GM23338 (cell line): ENCODE results near the gene P2RX4. TPM values are rescaled to one million over a fixed set of nuclear protein-coding genes. Genes with fewer than 3 reads are reported as not detected.

ENCODE experiments used
- ATAC-seq: fragments of 200-7000 bp; cut with Tn5 transposase; 3 replicates; pipeline ENCODE4 v1.9.1; 2020
- DNase-seq: peaks from one replicate; pipeline ENCODE4 v3.0.0-alpha.2; 2015; ENCODE audit warnings: low spot score
- H2AFZ ChIP-seq: fragments of 200-600 bp; sonication (generic); 2 replicates; pipeline ENCODE4 v1.8.0; 2016; ENCODE audit warnings: antibody characterized with exemption, mild to moderate bottlenecking, moderate library complexity
- H3F3A ChIP-seq: fragments of 200-600 bp; sonication (generic); replicated peaks from 2 replicates; pipeline ENCODE4 v1.8.0; 2017; ENCODE audit warnings: antibody characterized with exemption, mixed run types, low read depth
- H3K27ac ChIP-seq: fragments of 200-600 bp; sonication (generic); 2 replicates; pipeline ENCODE4 v1.6.1; 2016; ENCODE audit warnings: low read depth
- H3K27me3 ChIP-seq: fragments of 200-600 bp; sonication (generic); 2 replicates; pipeline ENCODE4 v1.8.0; 2016; ENCODE audit warnings: mild to moderate bottlenecking, mixed run types, moderate library complexity; ENCODE audit not compliant: insufficient read depth
- H3K36me3 ChIP-seq: fragments of 200-600 bp; sonication (generic); 2 replicates; pipeline ENCODE4 v1.8.0; 2016; ENCODE audit warnings: mild to moderate bottlenecking; ENCODE audit not compliant: insufficient read depth
- H3K4me1 ChIP-seq: fragments of 200-600 bp; sonication (generic); 2 replicates; pipeline ENCODE4 v1.8.0; 2016; ENCODE audit warnings: mild to moderate bottlenecking, moderate library complexity; ENCODE audit not compliant: insufficient read depth
- H3K4me2 ChIP-seq: fragments of 200-600 bp; sonication (generic); 2 replicates; pipeline ENCODE4 v1.7.1; 2017; ENCODE audit warnings: mixed run types
- H3K4me3 ChIP-seq: fragments of 200-600 bp; sonication (generic); 2 replicates; pipeline ENCODE4 v1.6.1; 2016; ENCODE audit warnings: mixed run types
- H3K79me2 ChIP-seq: fragments of 200-600 bp; sonication (generic); replicated peaks from 2 replicates; pipeline ENCODE4 v1.8.0; 2017; ENCODE audit warnings: mild to moderate bottlenecking; ENCODE audit not compliant: insufficient read depth
- H3K9me2 ChIP-seq: fragments of 200-600 bp; sonication (generic); 2 replicates; pipeline ENCODE4 v1.8.0; 2017; ENCODE audit not compliant: insufficient read depth
- H4K20me1 ChIP-seq: fragments of 200-600 bp; sonication (generic); replicated peaks from 2 replicates; pipeline ENCODE4 v1.8.0; 2017; ENCODE audit warnings: mild to moderate bottlenecking; ENCODE audit not compliant: insufficient read depth
- H3K27ac Mint-ChIP-seq: 2 replicates; pipeline ENCODE4 v1.8.0; 2020; ENCODE audit warnings: inconsistent platforms, mild to moderate bottlenecking, moderate library complexity, mixed read lengths
- H3K27me3 Mint-ChIP-seq: 3 replicates; pipeline ENCODE4 v1.8.0; 2022; ENCODE audit warnings: low read depth, mild to moderate bottlenecking, moderate library complexity, mixed read lengths, inconsistent platforms; ENCODE audit not compliant: insufficient read depth, poor library complexity
- H3K36me3 Mint-ChIP-seq: 3 replicates; pipeline ENCODE4 v1.8.0; 2021; ENCODE audit warnings: low read depth, mild to moderate bottlenecking, inconsistent platforms, moderate library complexity, mixed read lengths
- H3K4me1 Mint-ChIP-seq: 3 replicates; pipeline ENCODE4 v1.8.0; 2020; ENCODE audit warnings: mild to moderate bottlenecking, inconsistent platforms, mixed read lengths
- H3K4me3 Mint-ChIP-seq: 3 replicates; pipeline ENCODE4 v1.8.0; 2021; ENCODE audit warnings: moderate library complexity, mild to moderate bottlenecking, inconsistent platforms, mixed read lengths
- H3K9me3 Mint-ChIP-seq: 3 replicates; pipeline ENCODE4 v1.8.0; 2020; ENCODE audit warnings: moderate library complexity, mild to moderate bottlenecking, inconsistent platforms, mixed read lengths
- CREB1 ChIP-seq: fragments of 250-450 bp; sonication (Bioruptor Pico); IDR thresholded peaks from 2 replicates; pipeline ENCODE4 v1.5.0; 2020; ENCODE audit warnings: low read depth, mild to moderate bottlenecking, moderate library complexity
- ETS1 ChIP-seq: IDR thresholded peaks from 2 replicates; pipeline ENCODE4 v1.6.1; 2016; ENCODE audit warnings: antibody characterized with exemption
- EZH2 ChIP-seq: fragments of 200-600 bp; sonication (generic); IDR thresholded peaks from one replicate; pipeline ENCODE4 v1.8.0; 2017; ENCODE audit warnings: antibody characterized with exemption, mild to moderate bottlenecking, low read depth; ENCODE audit not compliant: unreplicated experiment
- EZH2phosphoT487 ChIP-seq: fragments of 200-600 bp; sonication (generic); IDR thresholded peaks from one replicate; pipeline ENCODE4 v1.8.1; 2018; ENCODE audit warnings: antibody characterized with exemption; ENCODE audit not compliant: unreplicated experiment
- JUNB ChIP-seq: IDR thresholded peaks from one replicate; pipeline ENCODE4 v1.6.1; 2016; ENCODE audit warnings: antibody characterized with exemption; ENCODE audit not compliant: unreplicated experiment
- NANOG ChIP-seq: IDR thresholded peaks from 2 replicates; pipeline ENCODE4 v1.6.1; 2016; ENCODE audit warnings: antibody characterized with exemption, borderline replicate concordance
- REST ChIP-seq: IDR thresholded peaks from one replicate; pipeline ENCODE4 v1.6.1; 2018; ENCODE audit warnings: antibody characterized with exemption; ENCODE audit not compliant: unreplicated experiment
- ZNF114 ChIP-seq: fragments of 250-450 bp; sonication (Bioruptor Pico); IDR thresholded peaks from 2 replicates; pipeline ENCODE4 v1.5.0; 2020; ENCODE audit warnings: mild to moderate bottlenecking, moderate library complexity
- ZNF331 ChIP-seq: fragments of 250-450 bp; sonication (Bioruptor Pico); IDR thresholded peaks from 2 replicates; pipeline ENCODE4 v1.5.0; 2020; ENCODE audit warnings: low read depth, mild to moderate bottlenecking, moderate library complexity
- ZNF462 ChIP-seq: fragments of 250-450 bp; sonication (Bioruptor Pico); IDR thresholded peaks from 2 replicates; pipeline ENCODE4 v1.5.0; 2020; ENCODE audit warnings: mild to moderate bottlenecking, moderate library complexity
- polyA plus RNA-seq: library from polyadenylated mRNA; unstranded; fragments of >200 nt; fragmentation: Nextera tagmentation; extraction: Ambion mirVana; gene quantifications from 2 replicates; pipeline ENCODE4 v1.2.1, GENCODE V29; 2016
- total RNA-seq: library from RNA; depleted of rRNA; stranded (reverse); fragments of >200 nt; shearing (Covaris generic); gene quantifications from 2 replicates; pipeline ENCODE4 v1.2.3, GENCODE V29; 2014

Gene P2RX4
- total and polyA plus RNA-seq, 2 experiments from 2014 or later, result 5.6 to 18.9 TPM

GRCh38 chr12:121252712-121253345, 42.9 kb downstream of the P2RX4 start:
- Histone ChIP-seq H3K9me2 (no peaks in the 10 kb centered on the region), H3K4me1 (no peaks in the 10 kb centered on the region), H3F3A (no peaks in the 10 kb centered on the region), H3K36me3 (no peaks in the 10 kb centered on the region; the same call in 1 of the 2 replicates), H3K27ac (no peak overlapping the region), H3K4me2 (no peak overlapping the region), H4K20me1 (0 out of 2 replicates have a peak, but pooled peaks cover 3% of the 10 kb centered on the region), H3K4me3 (no peak overlapping the region), H3K27me3 (no peaks in the 10 kb centered on the region), H2AFZ (no peak overlapping the region), H3K79me2 (no peaks in the 10 kb centered on the region)
- H3K27ac Mint-ChIP-seq, result no peak overlapping the region; the same call in 1 of the 2 replicates
- no peaks in the 10 kb centered on the region for H3K4me1 Mint-ChIP-seq
- H3K36me3 Mint-ChIP-seq, result peaks cover 63% of the 10 kb centered on the region
- H3K4me3 Mint-ChIP-seq, result no peak overlapping the region; the same call in 2 of the 3 replicates
- no peak for TF ChIP-seq ETS1
- no peak for TF ChIP-seq JUNB
- no peaks in the 10 kb centered on the region for H3K9me3 Mint-ChIP-seq
- H3K27me3 Mint-ChIP-seq, result peaks cover 4% of the 10 kb centered on the region
- ATAC-seq (peak; percentile 33; the same call in 1 of the 3 replicates), DNase-seq (no peak)

GRCh38 chr12:121253638-121254335, 43.9 kb downstream of the P2RX4 start:
- DNase-seq, result no peak
- no peaks in the 10 kb centered on the region for H3F3A ChIP-seq
- ATAC-seq, result no peak
- H3K27me3 ChIP-seq, result no peaks in the 10 kb centered on the region
- H3K4me3 ChIP-seq, result no peak overlapping the region
- H3K36me3 ChIP-seq, result no peaks in the 10 kb centered on the region; the same call in 1 of the 2 replicates
- Mint-ChIP-seq H3K36me3 (peaks cover 69% of the 10 kb centered on the region), H3K4me3 (no peak overlapping the region), H3K4me1 (no peaks in the 10 kb centered on the region), H3K27me3 (peaks cover 6% of the 10 kb centered on the region), H3K9me3 (no peaks in the 10 kb centered on the region), H3K27ac (no peak overlapping the region)
- no peak overlapping the region for H3K27ac ChIP-seq
- no peaks in the 10 kb centered on the region for H3K79me2 ChIP-seq
- H3K4me2 ChIP-seq, result no peak overlapping the region
- H3K9me2 ChIP-seq, result no peaks in the 10 kb centered on the region
- H4K20me1 ChIP-seq, result 0 out of 2 replicates have a peak, but pooled peaks cover 3% of the 10 kb centered on the region
- no peaks in the 10 kb centered on the region for H3K4me1 ChIP-seq
- no peak overlapping the region for H2AFZ ChIP-seq
- TF ChIP-seq CREB1 (CRISPR knock-in tag) (no peak), EZH2 (no peak), ZNF331 (CRISPR knock-in tag) (no peak), REST (no peak), NANOG (no peak), ZNF462 (CRISPR knock-in tag) (no peak), ZNF114 (CRISPR knock-in tag) (no peak), EZH2phosphoT487 (no peak)
